Kidney epithelial cell (primary cell): ENCODE measurements around the gene UBXN7. TPM values are rescaled to one million over a fixed set of nuclear protein-coding genes. Genes with fewer than 3 reads are reported as not detected.

Experiments
- DNase-seq: peaks from one replicate; pipeline ENCODE4 v3.0.0-alpha.2; 2010; ENCODE audit warnings: low read depth
- H3K27me3 ChIP-seq: 2 replicates; pipeline ENCODE4 v1.6.0; 2011; ENCODE audit warnings: low read length; ENCODE audit not compliant: control insufficient read depth, insufficient read depth
- H3K36me3 ChIP-seq: 2 replicates; pipeline ENCODE4 v1.5.1; 2011; ENCODE audit warnings: low read length; ENCODE audit not compliant: control insufficient read depth, insufficient read depth
- H3K4me3 ChIP-seq: 2 replicates; pipeline ENCODE4 v1.5.1; 2011; ENCODE audit warnings: low read depth, mild to moderate bottlenecking, control low read depth, low read length
- CTCF ChIP-seq: IDR thresholded peaks from 2 replicates; pipeline ENCODE4 v1.5.1; 2011; ENCODE audit warnings: mild to moderate bottlenecking, moderate library complexity, low read length, control low read depth, inconsistent platforms; ENCODE audit not compliant: insufficient read depth, poor library complexity, severe bottlenecking
- total RNA-seq: library from RNA; depleted of rRNA; stranded (reverse); fragments of >200 nt; gene quantifications from 2 replicates; pipeline ENCODE4 v1.2.3, GENCODE V29; 2015

Gene UBXN7
- total RNA-seq, 1 donor from 2014 or later, result 16.4 TPM

- no peak for DNase-seq
Observed at GRCh38 chr3:196298521-196298920, 133.7 kb downstream of the UBXN7 start.

More at GRCh38 chr3:196298521-196298920, 133.7 kb downstream of the UBXN7 start:
- H3K36me3 ChIP-seq, result no peaks in the 10 kb centered on the region
- no peaks in the 10 kb centered on the region for H3K27me3 ChIP-seq
- TF ChIP-seq CTCF, result no peak
- no peak overlapping the region for H3K4me3 ChIP-seq

Other genes starting within 250 kb of the UBXN7 start
- not detected in 2 replicates for gene ZDHHC19, start 221.0 kb downstream of the UBXN7 start, total RNA-seq
- not detected in 2 replicates for gene SLC51A, start 215.9 kb downstream of the UBXN7 start, total RNA-seq
- gene PCYT1A, start 144.7 kb downstream of the UBXN7 start, total RNA-seq, result 58.3 and 62.7 TPM in 2 replicates
- gene DYNLT2B, start 114.2 kb downstream of the UBXN7 start, total RNA-seq, result 15.7 and 28.2 TPM in 2 replicates
- gene TM4SF19, start 94.0 kb downstream of the UBXN7 start, total RNA-seq, result 3.5 and 7.8 TPM in 2 replicates
- gene RNF168, start 71.3 kb upstream of the UBXN7 start, total RNA-seq, result 10.9 and 11.7 TPM in 2 replicates
- gene SMCO1, start 82.9 kb upstream of the UBXN7 start, total RNA-seq, result not detected in 2 replicates
- 7.3 and 8.9 TPM in 2 replicates for gene WDR53, start 136.1 kb upstream of the UBXN7 start, total RNA-seq
- gene FBXO45, start 136.2 kb upstream of the UBXN7 start, total RNA-seq, result 8.8 and 10.3 TPM in 2 replicates
- gene NRROS, start 207.3 kb upstream of the UBXN7 start, total RNA-seq, result 1.8 and 2.5 TPM in 2 replicates